Measurements from ENCODE around the gene PSMD6. TPM values are rescaled to one million over a fixed set of nuclear protein-coding genes. Genes with fewer than 3 reads are reported as not detected.

The PSMD6 gene
- polyA plus RNA-seq, 3 donors: 54.6 to 135 (median 101) TPM

DNA sequence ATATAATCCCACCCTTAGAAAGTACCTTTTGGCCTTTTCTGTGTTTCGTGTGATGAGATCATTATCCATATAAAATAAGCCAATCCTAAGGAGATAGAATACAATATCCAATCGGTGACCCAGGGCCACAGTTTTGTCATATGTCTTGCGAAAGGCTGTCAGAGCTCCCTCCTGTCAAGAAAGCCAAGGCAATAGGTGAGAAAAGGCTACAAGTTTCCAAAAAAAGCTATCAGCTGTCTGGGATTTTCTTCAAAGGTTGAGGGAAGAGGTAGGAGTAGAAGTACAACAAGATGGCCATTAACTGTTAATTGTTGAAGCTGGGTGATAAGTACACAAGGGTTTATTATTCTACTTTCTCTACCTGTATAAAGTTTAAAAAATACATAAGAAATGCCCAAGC lies 4.0 kb downstream of the PSMD6 start:
- no peak overlapping the region for H3K4me2 ChIP-seq (replicated peaks; ENCODE audit: extremely low read depth, low read length, poor library complexity, severe bottlenecking)
- Mint-ChIP-seq H3K4me3 (no peak overlapping the region), H3K9me3 (peaks cover 0 to 4% (median 0%) of the 10 kb centered on the region in 7 donors), H3K36me3 (peaks cover 58 to 61% of the 10 kb centered on the region in 2 donors), H3K4me1 (peaks cover 25% of the 10 kb centered on the region), H3K27ac (peak overlapping the region in 1 of 7 donors; percentile 24), H3K27me3 (ENCODE audit: low read depth in 3 of 3) (peaks cover 0 to 1% (median 0%) of the 10 kb centered on the region in 3 donors)
- DNase-seq: no peak
- H3K9me3 ChIP-seq (replicated peaks in 1 of 2; ENCODE audit: control insufficient read depth in 1 of 2, insufficient read depth in 1 of 2, low read length in 2 of 2): no peaks in the 10 kb centered on the region
- peaks cover 21 to 23% of the 10 kb centered on the region in 2 donors for H3K4me1 ChIP-seq (ENCODE audit: control insufficient read depth in 1 of 2, insufficient read depth in 2 of 2, low read length in 2 of 2)
- H3K4me3 ChIP-seq (replicated peaks in 1 of 3; ENCODE audit: low read depth in 2 of 3, low read length in 3 of 3): no peak overlapping the region
- intact Hi-C loops (cut with micrococcal nuclease): no loop called here
- H3K9ac ChIP-seq (ENCODE audit: insufficient read depth, low read length, poor library complexity, severe bottlenecking): no peak overlapping the region
- H3K36me3 ChIP-seq (replicated peaks in 1 of 2; ENCODE audit: control insufficient read depth in 1 of 2, insufficient read depth in 2 of 2, low read length in 2 of 2): peaks cover 57 to 72% of the 10 kb centered on the region in 2 donors
- no peak overlapping the region for H3K27ac ChIP-seq (ENCODE audit: low read depth in 1 of 2, low read length in 2 of 2)
- H2AFZ ChIP-seq (ENCODE audit: insufficient read depth, low read depth, low read length, poor library complexity, severe bottlenecking): no peak overlapping the region
- 100% methylated on average over 1 of the region's 3 CpGs for WGBS (ENCODE audit: insufficient coverage)
- TF ChIP-seq, protein P1, sequence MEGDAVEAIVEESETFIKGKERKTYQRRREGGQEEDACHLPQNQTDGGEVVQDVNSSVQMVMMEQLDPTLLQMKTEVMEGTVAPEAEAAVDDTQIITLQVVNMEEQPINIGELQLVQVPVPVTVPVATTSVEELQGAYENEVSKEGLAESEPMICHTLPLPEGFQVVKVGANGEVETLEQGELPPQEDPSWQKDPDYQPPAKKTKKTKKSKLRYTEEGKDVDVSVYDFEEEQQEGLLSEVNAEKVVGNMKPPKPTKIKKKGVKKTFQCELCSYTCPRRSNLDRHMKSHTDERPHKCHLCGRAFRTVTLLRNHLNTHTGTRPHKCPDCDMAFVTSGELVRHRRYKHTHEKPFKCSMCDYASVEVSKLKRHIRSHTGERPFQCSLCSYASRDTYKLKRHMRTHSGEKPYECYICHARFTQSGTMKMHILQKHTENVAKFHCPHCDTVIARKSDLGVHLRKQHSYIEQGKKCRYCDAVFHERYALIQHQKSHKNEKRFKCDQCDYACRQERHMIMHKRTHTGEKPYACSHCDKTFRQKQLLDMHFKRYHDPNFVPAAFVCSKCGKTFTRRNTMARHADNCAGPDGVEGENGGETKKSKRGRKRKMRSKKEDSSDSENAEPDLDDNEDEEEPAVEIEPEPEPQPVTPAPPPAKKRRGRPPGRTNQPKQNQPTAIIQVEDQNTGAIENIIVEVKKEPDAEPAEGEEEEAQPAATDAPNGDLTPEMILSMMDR (IDR thresholded peaks at IDR 0.05): no peak
- peaks cover 65% of the 10 kb centered on the region for H4K20me1 ChIP-seq (ENCODE audit: insufficient read depth, low read length)
- H3K27me3 ChIP-seq (ENCODE audit: control insufficient read depth in 2 of 2, insufficient read depth in 2 of 2, low read length in 2 of 2): no peaks in the 10 kb centered on the region
- peaks cover 41% of the 10 kb centered on the region for H3K79me2 ChIP-seq (ENCODE audit: insufficient read depth, low read length)

DNA sequence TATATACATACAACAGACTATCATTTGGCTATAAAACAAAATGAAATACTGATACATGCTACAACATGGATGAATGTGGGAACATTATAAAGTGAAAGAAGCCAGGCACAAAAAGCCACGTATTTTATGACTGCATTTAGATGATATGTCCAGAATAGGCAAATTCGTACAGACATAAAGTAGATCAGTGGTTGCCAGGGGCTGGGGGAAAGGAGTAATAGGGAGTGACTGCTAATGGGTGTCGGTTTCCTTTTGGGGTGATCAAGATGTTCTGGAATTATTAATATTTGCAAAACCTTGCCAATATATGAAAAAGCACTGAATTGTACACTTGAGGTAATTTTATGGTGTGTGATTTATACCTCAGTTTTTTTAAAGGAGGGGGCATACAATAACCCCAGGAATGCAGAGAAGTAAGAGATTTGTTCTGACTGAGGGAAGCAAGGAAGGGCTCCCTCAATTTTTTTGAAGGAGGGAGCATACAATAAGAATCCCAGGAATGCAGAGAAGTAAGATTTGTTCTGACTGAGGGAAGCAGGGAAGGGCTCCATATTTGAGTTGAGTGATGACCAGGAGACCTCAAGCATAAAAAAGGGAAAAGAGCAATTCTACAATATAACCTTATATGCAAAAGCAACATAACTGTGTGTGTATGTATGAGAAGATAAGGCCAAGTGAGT lies 6.2 kb downstream of the PSMD6 start:
- H2AFZ ChIP-seq (ENCODE audit: insufficient read depth, low read depth, low read length, poor library complexity, severe bottlenecking): no peak overlapping the region
- H3K27me3 ChIP-seq (ENCODE audit: control insufficient read depth in 2 of 2, insufficient read depth in 2 of 2, low read length in 2 of 2): no peaks in the 10 kb centered on the region
- TF ChIP-seq, protein P1 (IDR thresholded peaks at IDR 0.05): no peak
- no peaks in the 10 kb centered on the region for H3K9me3 ChIP-seq (replicated peaks in 1 of 2; ENCODE audit: control insufficient read depth in 1 of 2, insufficient read depth in 1 of 2, low read length in 2 of 2)
- H4K20me1 ChIP-seq (ENCODE audit: insufficient read depth, low read length): peaks cover 78% of the 10 kb centered on the region
- H3K4me2 ChIP-seq (replicated peaks; ENCODE audit: extremely low read depth, low read length, poor library complexity, severe bottlenecking): no peak overlapping the region
- peak overlapping the region in 2 of 7 donors; percentile 42 to 54 for H3K27ac Mint-ChIP-seq
- no peak for DNase-seq
- no peak overlapping the region for H3K4me3 ChIP-seq (replicated peaks in 1 of 3; ENCODE audit: low read depth in 2 of 3, low read length in 3 of 3)
- H3K79me2 ChIP-seq (ENCODE audit: insufficient read depth, low read length): peaks cover 43% of the 10 kb centered on the region
- peaks cover 80 to 83% of the 10 kb centered on the region in 2 donors for H3K36me3 Mint-ChIP-seq
- H3K27me3 Mint-ChIP-seq (ENCODE audit: low read depth in 3 of 3): peaks cover 0 to 3% (median 0%) of the 10 kb centered on the region in 3 donors
- H3K27ac ChIP-seq (ENCODE audit: low read depth in 1 of 2, low read length in 2 of 2): peak overlapping the region in 1 of 2 donors; percentile 5
- intact Hi-C loops (cut with micrococcal nuclease): no loop called here
- H3K9ac ChIP-seq (ENCODE audit: insufficient read depth, low read length, poor library complexity, severe bottlenecking): no peak overlapping the region
- H3K36me3 ChIP-seq (replicated peaks in 1 of 2; ENCODE audit: control insufficient read depth in 1 of 2, insufficient read depth in 2 of 2, low read length in 2 of 2): peaks cover 79 to 94% of the 10 kb centered on the region in 2 donors
- H3K4me1 ChIP-seq (ENCODE audit: control insufficient read depth in 1 of 2, insufficient read depth in 2 of 2, low read length in 2 of 2): peaks cover 11 to 13% of the 10 kb centered on the region in 2 donors
- WGBS (ENCODE audit: insufficient coverage): 100% methylated on average over 1 of the region's 3 CpGs
- H3K9me3 Mint-ChIP-seq: peaks cover 0 to 4% (median 0%) of the 10 kb centered on the region in 7 donors
- H3K4me1 Mint-ChIP-seq: peaks cover 11% of the 10 kb centered on the region
- H3K4me3 Mint-ChIP-seq: no peak overlapping the region

Measured in CD14-positive monocyte (primary cell).